Choroid plexus epithelial cell (primary cell): ENCODE measurements around the gene CD109.

Source experiments
- DNase-seq: peaks from one replicate; pipeline ENCODE4 v3.0.0-alpha.2; 2010; ENCODE audit warnings: low read depth
- H3K4me3 ChIP-seq: 2 replicates; pipeline ENCODE4 v1.5.1; 2011; ENCODE audit warnings: low read depth, mild to moderate bottlenecking, control low read depth, low read length, moderate library complexity
- CTCF ChIP-seq: conservative IDR thresholded peaks from 2 replicates; pipeline ENCODE4 v1.5.1; 2011; ENCODE audit warnings: low read depth, mild to moderate bottlenecking, control low read depth, inconsistent platforms, low read length, moderate library complexity

Gene CD109

GRCh38 chr6:73743081-73743480 lies 47.1 kb downstream of the CD109 start:
- H3K4me3 ChIP-seq: no peak overlapping the region
- no peak for TF ChIP-seq CTCF
- no peak for DNase-seq

- DNase-seq: peak; percentile 46
- no peak overlapping the region for H3K4me3 ChIP-seq
- no peak for TF ChIP-seq CTCF
Observed at GRCh38 chr6:73743556-73743955, 47.6 kb downstream of the CD109 start.

- DNase-seq: peak; percentile 63
- H3K4me3 ChIP-seq: no peak overlapping the region
- no peak for TF ChIP-seq CTCF
Observed at GRCh38 chr6:73746787-73747186, 50.8 kb downstream of the CD109 start.

GRCh38 chr6:73747289-73747688 lies 51.3 kb downstream of the CD109 start:
- DNase-seq: peak; percentile 40
- no peak overlapping the region for H3K4me3 ChIP-seq
- TF ChIP-seq CTCF: no peak

- TF ChIP-seq CTCF: no peak
- no peak overlapping the region for H3K4me3 ChIP-seq
- DNase-seq: no peak
Observed at GRCh38 chr6:73752943-73753342, 56.9 kb downstream of the CD109 start.

GRCh38 chr6:73766040-73766439 lies 70.0 kb downstream of the CD109 start:
- DNase-seq: no peak
- H3K4me3 ChIP-seq: no peak overlapping the region
- TF ChIP-seq CTCF: no peak

GRCh38 chr6:73768558-73768957 lies 72.6 kb downstream of the CD109 start:
- DNase-seq: no peak
- no peak overlapping the region for H3K4me3 ChIP-seq
- TF ChIP-seq CTCF: no peak
